HG03520 (cell line): ENCODE measurements around the gene C19orf38.
"Not testable (repeated sequence)": the region's sequence is repeated elsewhere in the genome, so short reads cannot be mapped to it uniquely, and the experiment has no call there.

Experiments
- ATAC-seq: cut with Tn5 transposase; IDR thresholded peaks from one replicate; pipeline ENCODE4 v1.9.1; 2021; ENCODE audit warnings: mild to moderate bottlenecking, moderate library complexity; ENCODE audit not compliant: unreplicated experiment

Gene C19orf38

GRCh38 chr19:10846500-10847202, 1.6 kb upstream of the C19orf38 start:
- ATAC-seq: no peak

GRCh38 chr19:10850631-10851030, 2.4 kb downstream of the C19orf38 start:
- no peak for ATAC-seq

GRCh38 chr19:10852098-10852800, 4.0 kb downstream of the C19orf38 start:
- no peak for ATAC-seq

- ATAC-seq: no peak
These were observed 4.7 kb downstream of the C19orf38 start for GRCh38 chr19:10852941-10853340.

- ATAC-seq: no peak
These were observed 6.3 kb downstream of the C19orf38 start for GRCh38 chr19:10854350-10855089.

GRCh38 chr19:10855879-10856522, 7.8 kb downstream of the C19orf38 start:
- no peak for ATAC-seq

GRCh38 chr19:10856899-10857298, 8.7 kb downstream of the C19orf38 start:
- ATAC-seq: not testable (repeated sequence)

GRCh38 chr19:10858204-10858828, 10.1 kb downstream of the C19orf38 start:
- ATAC-seq: no peak

GRCh38 chr19:10861103-10861651, 13.0 kb downstream of the C19orf38 start:
- ATAC-seq: no peak

- no peak for ATAC-seq
These were observed 14.4 kb downstream of the C19orf38 start for GRCh38 chr19:10862561-10863106.

GRCh38 chr19:10863107-10863717, 15.0 kb downstream of the C19orf38 start:
- ATAC-seq: no peak

GRCh38 chr19:10864538-10864899, 16.3 kb downstream of the C19orf38 start:
- no peak for ATAC-seq

GRCh38 chr19:10866495-10866894, 18.3 kb downstream of the C19orf38 start:
- no peak for ATAC-seq

GRCh38 chr19:10868872-10869547, 20.8 kb downstream of the C19orf38 start:
- ATAC-seq: no peak

GRCh38 chr19:10869872-10870311, 21.7 kb downstream of the C19orf38 start:
- not testable (repeated sequence) for ATAC-seq

- no peak for ATAC-seq
These were observed 22.3 kb downstream of the C19orf38 start for GRCh38 chr19:10870501-10870954.

GRCh38 chr19:10870955-10871603, 22.9 kb downstream of the C19orf38 start, which contains the start of gene CARM1:
CARM1 (plus strand) TSS chr19:10871553; CDS start chr19:10871703, 150 bp downstream.
- peak; percentile 67 for ATAC-seq
